ENCODE measurements around the gene ZSCAN26. TPM values are rescaled to one million over a fixed set of nuclear protein-coding genes. Genes with fewer than 3 reads are reported as not detected.

The ZSCAN26 gene
- polyA plus RNA-seq (2013) = 6.9 and 7.0 TPM in 2 replicates

- Histone ChIP-seq H2AK5ac (ENCODE audit: low read length) (no peak within 1 kb of the TSS), H3K27ac (ENCODE audit: low read depth, low read length) (peak within 1 kb of the TSS; percentile 48), H4K91ac (ENCODE audit: low read depth, low read length) (peak within 1 kb of the TSS; percentile 87), H3K36me3 (ENCODE audit: control insufficient read depth in 1 of 2, insufficient read depth in 2 of 2, low read length in 2 of 2) (peaks cover 4 to 5% of the 10 kb centered on the region in 2 experiments), H2BK5ac (ENCODE audit: low read depth, low read length, poor library complexity) (peak within 1 kb of the TSS; percentile 50), H3K4me3 (ENCODE audit: low read depth, low read length) (peak within 1 kb of the TSS; percentile 77), H4K12ac (ENCODE audit: low read depth, low read length) (peak within 1 kb of the TSS; percentile 68), H3K79me2 (ENCODE audit: control insufficient read depth, insufficient read depth, low read length, poor library complexity) (peaks cover 3% of the 10 kb centered on the region), H3K18ac (ENCODE audit: low read length) (peak within 1 kb of the TSS; percentile 35), H3K79me1 (ENCODE audit: low read length) (peaks cover 4% of the 10 kb centered on the region), H2BK12ac (ENCODE audit: low read length) (no peak within 1 kb of the TSS), H2BK120ac (ENCODE audit: insufficient read depth, low read length, poor library complexity) (peak within 1 kb of the TSS; percentile 59), H3K23ac (ENCODE audit: low read length) (no peak within 1 kb of the TSS), H3K4me2 (ENCODE audit: low read length) (peak within 1 kb of the TSS; percentile 60), H4K8ac (ENCODE audit: low read depth, low read length) (peak within 1 kb of the TSS; percentile 94), H3K4me1 (ENCODE audit: control insufficient read depth in 1 of 2, insufficient read depth in 2 of 2, low read length in 2 of 2) (no peaks in the 10 kb centered on the region), H3K14ac (ENCODE audit: low read length) (peak within 1 kb of the TSS; percentile 76), H2AFZ (ENCODE audit: insufficient read depth, low read length, poor library complexity) (peak within 1 kb of the TSS; percentile 82), H3K4ac (ENCODE audit: low read depth, low read length) (peak within 1 kb of the TSS; percentile 35), H3K9ac (ENCODE audit: low read length) (peak within 1 kb of the TSS; percentile 78), H3K27me3 (ENCODE audit: insufficient read depth, low read length) (no peaks in the 10 kb centered on the region), H3K9me3 (ENCODE audit: insufficient read depth, low read depth, low read length) (no peaks in the 10 kb centered on the region)
- no CpG with 5 or more reads among the region's 32 CpGs for WGBS (ENCODE audit: extremely low coverage, insufficient coverage, insufficient read length)
- peak; percentile 84 to 94 for DNase-seq
These were observed at the start of gene ZSCAN26 for GRCh38 chr6:28266962-28267694. TSS of gene ZSCAN26 (plus strand) at chr6:28267143. CDS start at chr6:28271920, 4,777 bp downstream.

DNA sequence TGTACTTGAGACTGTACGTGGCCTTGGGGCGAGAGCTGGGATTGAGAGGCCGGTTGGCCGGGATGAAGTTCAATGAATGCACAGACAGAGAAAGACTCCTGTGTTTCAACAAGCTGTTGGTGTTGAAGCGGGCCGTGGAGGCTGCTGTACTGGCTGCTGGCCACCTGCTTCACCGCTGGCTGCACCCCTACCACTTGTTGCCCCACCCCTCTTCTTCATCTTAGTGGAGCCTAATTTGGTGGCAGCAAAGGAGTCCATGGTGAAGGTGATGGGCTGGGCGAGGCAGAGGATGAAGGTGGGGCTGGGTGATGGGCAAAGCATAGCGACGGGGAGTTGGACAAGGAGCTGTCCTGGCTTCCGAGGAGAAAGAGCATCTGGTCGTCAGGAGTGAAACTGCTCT, 49.1 kb upstream of the ZSCAN26 start:
- Histone ChIP-seq H3K4me2 (ENCODE audit: low read length) (no peak overlapping the region), H3K4me3 (ENCODE audit: low read depth, low read length) (no peak overlapping the region), H3K23ac (ENCODE audit: low read length) (no peak overlapping the region), H3K18ac (ENCODE audit: low read length) (no peak overlapping the region), H3K14ac (ENCODE audit: low read length) (no peak overlapping the region), H3K27me3 (ENCODE audit: insufficient read depth, low read length) (peaks cover 3% of the 10 kb centered on the region), H2AFZ (ENCODE audit: insufficient read depth, low read length, poor library complexity) (no peak overlapping the region), H3K9me3 (ENCODE audit: insufficient read depth, low read depth, low read length) (peaks cover 3% of the 10 kb centered on the region), H3K27ac (ENCODE audit: low read depth, low read length) (no peak overlapping the region), H2BK5ac (ENCODE audit: low read depth, low read length, poor library complexity) (no peak overlapping the region), H3K36me3 (ENCODE audit: control insufficient read depth in 1 of 2, insufficient read depth in 2 of 2, low read length in 2 of 2) (no peaks in the 10 kb centered on the region), H3K4me1 (ENCODE audit: control insufficient read depth in 1 of 2, insufficient read depth in 2 of 2, low read length in 2 of 2) (peaks cover 4 to 6% of the 10 kb centered on the region in 2 experiments), H4K8ac (ENCODE audit: low read depth, low read length) (peak overlapping the region; percentile 98), H4K12ac (ENCODE audit: low read depth, low read length) (peak overlapping the region; percentile 93), H2BK120ac (ENCODE audit: insufficient read depth, low read length, poor library complexity) (no peak overlapping the region), H3K79me2 (ENCODE audit: control insufficient read depth, insufficient read depth, low read length, poor library complexity) (peaks cover 3% of the 10 kb centered on the region), H3K79me1 (ENCODE audit: low read length) (peaks cover 3% of the 10 kb centered on the region), H2AK5ac (ENCODE audit: low read length) (no peak overlapping the region), H4K91ac (ENCODE audit: low read depth, low read length) (no peak overlapping the region), H3K4ac (ENCODE audit: low read depth, low read length) (no peak overlapping the region), H3K9ac (ENCODE audit: low read length) (no peak overlapping the region), H2BK12ac (ENCODE audit: low read length) (no peak overlapping the region)
- no peak for DNase-seq
- WGBS (ENCODE audit: extremely low coverage, insufficient coverage, insufficient read length) = no CpG with 5 or more reads among the region's 12 CpGs

- Histone ChIP-seq H3K36me3 (ENCODE audit: control insufficient read depth in 1 of 2, insufficient read depth in 2 of 2, low read length in 2 of 2) (no peaks in the 10 kb centered on the region), H2BK120ac (ENCODE audit: insufficient read depth, low read length, poor library complexity) (no peak overlapping the region), H2BK5ac (ENCODE audit: low read depth, low read length, poor library complexity) (peak overlapping the region; percentile 50), H2AK5ac (ENCODE audit: low read length) (no peak overlapping the region), H3K14ac (ENCODE audit: low read length) (peak overlapping the region; percentile 58), H2BK12ac (ENCODE audit: low read length) (no peak overlapping the region), H4K8ac (ENCODE audit: low read depth, low read length) (peak overlapping the region; percentile 98), H3K18ac (ENCODE audit: low read length) (peak overlapping the region; percentile 41), H3K23ac (ENCODE audit: low read length) (no peak overlapping the region), H3K27ac (ENCODE audit: low read depth, low read length) (no peak overlapping the region), H4K91ac (ENCODE audit: low read depth, low read length) (peak overlapping the region; percentile 81), H3K27me3 (ENCODE audit: insufficient read depth, low read length) (peaks cover 4% of the 10 kb centered on the region), H2AFZ (ENCODE audit: insufficient read depth, low read length, poor library complexity) (peak overlapping the region; percentile 47), H3K4me2 (ENCODE audit: low read length) (peak overlapping the region; percentile 83), H4K12ac (ENCODE audit: low read depth, low read length) (peak overlapping the region; percentile 93), H3K9ac (ENCODE audit: low read length) (no peak overlapping the region), H3K9me3 (ENCODE audit: insufficient read depth, low read depth, low read length) (peaks cover 3% of the 10 kb centered on the region), H3K79me1 (ENCODE audit: low read length) (peaks cover 3% of the 10 kb centered on the region), H3K4me1 (ENCODE audit: control insufficient read depth in 1 of 2, insufficient read depth in 2 of 2, low read length in 2 of 2) (peaks cover 4 to 6% of the 10 kb centered on the region in 2 experiments), H3K4ac (ENCODE audit: low read depth, low read length) (peak overlapping the region; percentile 30), H3K79me2 (ENCODE audit: control insufficient read depth, insufficient read depth, low read length, poor library complexity) (peaks cover 3% of the 10 kb centered on the region), H3K4me3 (ENCODE audit: low read depth, low read length) (peak overlapping the region; percentile 74)
- DNase-seq = peak; percentile 70 to 81
- WGBS (ENCODE audit: extremely low coverage, insufficient coverage, insufficient read length) = no CpG with 5 or more reads among the region's 56 CpGs
These were observed 48.4 kb upstream of the ZSCAN26 start for GRCh38 chr6:28218312-28219248.

- Histone ChIP-seq H2BK5ac (ENCODE audit: low read depth, low read length, poor library complexity) (no peak overlapping the region), H3K9ac (ENCODE audit: low read length) (no peak overlapping the region), H3K79me2 (ENCODE audit: control insufficient read depth, insufficient read depth, low read length, poor library complexity) (peaks cover 3% of the 10 kb centered on the region), H3K4ac (ENCODE audit: low read depth, low read length) (no peak overlapping the region), H3K4me2 (ENCODE audit: low read length) (no peak overlapping the region), H2BK12ac (ENCODE audit: low read length) (no peak overlapping the region), H3K23ac (ENCODE audit: low read length) (no peak overlapping the region), H3K27ac (ENCODE audit: low read depth, low read length) (no peak overlapping the region), H3K9me3 (ENCODE audit: insufficient read depth, low read depth, low read length) (peaks cover 2% of the 10 kb centered on the region), H4K8ac (ENCODE audit: low read depth, low read length) (no peak overlapping the region), H2AK5ac (ENCODE audit: low read length) (no peak overlapping the region), H2BK120ac (ENCODE audit: insufficient read depth, low read length, poor library complexity) (no peak overlapping the region), H3K36me3 (ENCODE audit: control insufficient read depth in 1 of 2, insufficient read depth in 2 of 2, low read length in 2 of 2) (no peaks in the 10 kb centered on the region), H4K91ac (ENCODE audit: low read depth, low read length) (no peak overlapping the region), H3K27me3 (ENCODE audit: insufficient read depth, low read length) (peaks cover 4% of the 10 kb centered on the region), H3K79me1 (ENCODE audit: low read length) (peaks cover 7% of the 10 kb centered on the region), H3K4me1 (ENCODE audit: control insufficient read depth in 1 of 2, insufficient read depth in 2 of 2, low read length in 2 of 2) (peaks cover 4 to 6% of the 10 kb centered on the region in 2 experiments), H2AFZ (ENCODE audit: insufficient read depth, low read length, poor library complexity) (no peak overlapping the region), H3K14ac (ENCODE audit: low read length) (no peak overlapping the region), H4K12ac (ENCODE audit: low read depth, low read length) (no peak overlapping the region), H3K18ac (ENCODE audit: low read length) (no peak overlapping the region), H3K4me3 (ENCODE audit: low read depth, low read length) (no peak overlapping the region)
- no CpG with 5 or more reads among the region's 6 CpGs for whole genome bisulfite sequencing (ENCODE audit: extremely low coverage, insufficient coverage, insufficient read length)
- peak in 1 of 2 donors; percentile 65 for DNase-seq
These were observed 46.4 kb upstream of the ZSCAN26 start for GRCh38 chr6:28220257-28221133.

Data from trophoblast cell (in vitro differentiated cells and primary cell).